Measurements from ENCODE around the gene ZHX3.
"Not testable (repeated sequence)": the region's sequence is repeated elsewhere in the genome, so short reads cannot be mapped to it uniquely, and the experiment has no call there.

The ZHX3 gene

GRCh38 chr20:41264819-41265218, 52.7 kb downstream of the ZHX3 start:
- FAIRE-seq: no peak
- no peak for DNase-seq (ENCODE audit: insufficient read length, low spot score)

- FAIRE-seq (no peak), DNase-seq (ENCODE audit: insufficient read length, low spot score) (no peak)
Measured at GRCh38 chr20:41261790-41262717, 55.5 kb downstream of the ZHX3 start.

GRCh38 chr20:41261260-41261659, 56.3 kb downstream of the ZHX3 start:
- FAIRE-seq (no peak), DNase-seq (ENCODE audit: insufficient read length, low spot score) (no peak)

- no peak for DNase-seq (ENCODE audit: insufficient read length, low spot score)
- FAIRE-seq: no peak
Measured at GRCh38 chr20:41260734-41261220, 56.8 kb downstream of the ZHX3 start.

- DNase-seq (ENCODE audit: insufficient read length, low spot score): no peak
- no peak for FAIRE-seq
Measured at GRCh38 chr20:41259309-41259708, 58.2 kb downstream of the ZHX3 start.

- DNase-seq (ENCODE audit: insufficient read length, low spot score) (no peak), FAIRE-seq (no peak)
Measured at GRCh38 chr20:41258474-41258873, 59.1 kb downstream of the ZHX3 start.

- DNase-seq (ENCODE audit: insufficient read length, low spot score) (no peak), FAIRE-seq (no peak)
Measured at GRCh38 chr20:41256516-41256915, 61.0 kb downstream of the ZHX3 start.

GRCh38 chr20:41255655-41256054, 61.9 kb downstream of the ZHX3 start:
- DNase-seq (ENCODE audit: insufficient read length, low spot score): no peak
- no peak for FAIRE-seq

GRCh38 chr20:41249411-41250281, 67.9 kb downstream of the ZHX3 start:
- DNase-seq (ENCODE audit: insufficient read length, low spot score): no peak
- peak; percentile 51 for FAIRE-seq

GRCh38 chr20:41248368-41249024, 69.0 kb downstream of the ZHX3 start:
- DNase-seq (ENCODE audit: insufficient read length, low spot score) (no peak), FAIRE-seq (no peak)

GRCh38 chr20:41247523-41248367, 69.8 kb downstream of the ZHX3 start:
- DNase-seq (ENCODE audit: insufficient read length, low spot score) (no peak), FAIRE-seq (no peak)

- no peak for DNase-seq (ENCODE audit: insufficient read length, low spot score)
- no peak for FAIRE-seq
Measured at GRCh38 chr20:41245086-41245707, 72.3 kb downstream of the ZHX3 start.

GRCh38 chr20:41242807-41243206, 74.7 kb downstream of the ZHX3 start:
- no peak for FAIRE-seq
- DNase-seq (ENCODE audit: insufficient read length, low spot score): no peak

- FAIRE-seq: no peak
- DNase-seq (ENCODE audit: insufficient read length, low spot score): no peak
Measured at GRCh38 chr20:41242352-41242751, 75.2 kb downstream of the ZHX3 start.

DNA sequence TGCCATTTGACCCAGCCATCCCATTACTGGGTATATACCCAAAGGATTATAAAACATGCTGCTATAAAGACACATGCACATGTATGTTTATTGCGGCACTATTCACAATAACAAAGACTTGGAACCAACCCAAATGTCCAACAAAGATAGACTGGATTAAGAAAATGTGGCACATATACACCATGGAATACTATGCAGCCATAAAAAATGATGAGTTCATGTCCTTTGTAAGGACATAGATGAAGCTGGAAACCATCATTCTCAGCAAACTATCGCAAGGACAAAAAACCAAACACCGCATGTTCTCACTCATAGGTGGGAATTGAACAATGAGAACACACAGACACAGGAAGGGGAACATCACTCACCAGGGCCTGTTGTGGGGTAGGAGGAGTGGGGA, 80.3 kb downstream of the ZHX3 start:
- not testable (repeated sequence) for DNase-seq (ENCODE audit: insufficient read length, low spot score); FAIRE-seq

GRCh38 chr20:41236818-41237217, 80.7 kb downstream of the ZHX3 start:
- not testable (repeated sequence) for FAIRE-seq

DNA sequence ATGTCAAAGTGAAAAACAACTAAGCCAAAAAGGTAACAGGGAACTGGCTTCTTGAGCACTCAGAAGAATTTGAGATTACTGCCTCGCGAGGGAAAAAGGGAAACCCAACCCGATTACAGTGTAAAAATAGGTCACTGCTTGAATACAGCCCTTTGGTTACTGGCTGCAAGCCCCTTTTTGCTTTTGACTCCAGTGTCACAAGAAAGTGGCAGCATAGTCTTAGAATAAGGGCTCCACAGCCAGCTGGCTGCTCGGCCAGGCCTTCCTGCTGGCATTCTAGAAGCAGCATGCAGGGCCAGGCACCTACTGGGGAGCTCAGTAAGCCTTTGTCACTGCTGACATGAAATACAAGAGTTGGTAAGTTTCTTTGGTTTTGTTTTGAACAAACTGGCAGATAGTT, 83.0 kb downstream of the ZHX3 start:
- FAIRE-seq: no peak
- DNase-seq (ENCODE audit: insufficient read length, low spot score): no peak

More at GRCh38 chr20:41236818-41237217, 80.7 kb downstream of the ZHX3 start:
- DNase-seq (ENCODE audit: insufficient read length, low spot score): not testable (repeated sequence)

DNA sequence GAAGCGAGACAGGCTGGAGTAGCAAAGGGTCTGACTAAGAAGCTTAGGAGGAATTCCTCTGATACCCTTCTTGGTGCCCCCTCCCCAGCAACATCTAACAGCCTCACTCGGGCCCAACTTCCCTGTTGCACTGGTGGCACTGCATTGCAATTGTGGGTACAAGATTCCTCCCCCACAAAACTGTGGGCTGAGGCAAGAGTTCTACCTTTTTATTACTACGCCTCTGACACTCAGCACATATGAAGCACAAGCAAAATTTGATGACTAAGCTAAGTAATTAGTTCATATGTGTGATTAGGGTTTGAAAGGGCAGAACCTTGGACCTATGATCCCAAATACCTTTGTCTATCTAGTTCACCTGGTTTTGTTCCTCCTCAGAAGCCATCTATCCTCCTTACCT, 83.5 kb downstream of the ZHX3 start:
- FAIRE-seq (no peak), DNase-seq (ENCODE audit: insufficient read length, low spot score) (no peak)
